Measurements from ENCODE around the gene FAT4. TPM values are rescaled to one million over a fixed set of nuclear protein-coding genes. Genes with fewer than 3 reads are reported as not detected.

The FAT4 gene
- total RNA-seq, 1 experiment from 2014 or later, result 4.5 TPM

- intact Hi-C loops (cut with micrococcal nuclease; ENCODE audit: unreplicated experiment), result no loop called here
- H3K4me2 ChIP-seq, result no peak overlapping the region
- DNase-seq, result no peak
- no peaks in the 10 kb centered on the region for H4K20me1 ChIP-seq (ENCODE audit: insufficient read depth)
- no peaks in the 10 kb centered on the region for H3K27me3 ChIP-seq (ENCODE audit: insufficient read depth, low read depth)
- no peaks in the 10 kb centered on the region for H3K4me1 ChIP-seq (replicated peaks; ENCODE audit: insufficient read depth)
- no TSS peak for BruUV-seq (replicated peaks)
- CTCF ChIA-PET, result no interaction called here
- H3F3A ChIP-seq (ENCODE audit: insufficient read depth, low read depth), result no peaks in the 10 kb centered on the region; the same call in 1 of the 2 replicates
- TF ChIP-seq EZH2 (IDR thresholded peaks at IDR 0.05; ENCODE audit: low read depth) (no peak), CTCF (conservative IDR thresholded peaks at IDR 0.05) (no peak)
- no peaks in the 10 kb centered on the region for H3K9me3 ChIP-seq (ENCODE audit: insufficient read depth, low read depth)
- H2AFZ ChIP-seq, result no peak overlapping the region; the same call in 1 of the 2 replicates
- H3K79me2 ChIP-seq (ENCODE audit: low read depth), result no peaks in the 10 kb centered on the region
- H3K36me3 ChIP-seq (ENCODE audit: low read depth), result no peaks in the 10 kb centered on the region
- no peak overlapping the region for H3K27ac ChIP-seq
- H3K9me2 ChIP-seq (ENCODE audit: insufficient read depth), result no peaks in the 10 kb centered on the region
- no peak overlapping the region for H3K4me3 ChIP-seq
- POLR2A ChIA-PET (ENCODE audit: unreplicated experiment), result no interaction called here
These were observed 29.4 kb downstream of the FAT4 start for GRCh38 chr4:125344198-125344597.

GRCh38 chr4:125346616-125347015 lies 31.9 kb downstream of the FAT4 start:
- no TSS peak for BruUV-seq (replicated peaks)
- no peak overlapping the region for H3K4me2 ChIP-seq
- DNase-seq, result no peak
- no peaks in the 10 kb centered on the region for H3K9me3 ChIP-seq (ENCODE audit: insufficient read depth, low read depth)
- H3K27ac ChIP-seq, result no peak overlapping the region
- intact Hi-C loops (cut with micrococcal nuclease; ENCODE audit: unreplicated experiment), result no loop called here
- H3K79me2 ChIP-seq (ENCODE audit: low read depth), result no peaks in the 10 kb centered on the region
- H3K27me3 ChIP-seq (ENCODE audit: insufficient read depth, low read depth), result no peaks in the 10 kb centered on the region
- H3K4me3 ChIP-seq, result no peak overlapping the region
- H4K20me1 ChIP-seq (ENCODE audit: insufficient read depth), result no peaks in the 10 kb centered on the region
- TF ChIP-seq CTCF (conservative IDR thresholded peaks at IDR 0.05), result no peak
- no peak for TF ChIP-seq EZH2 (IDR thresholded peaks at IDR 0.05; ENCODE audit: low read depth)
- ChIA-PET CTCF (interaction anchor here (0.6 kb wide), 1 partner anchor 307 kb away, joined by 3 read pairs; no protein-coding TSS in a partner anchor), POLR2A (ENCODE audit: unreplicated experiment) (no interaction called here)
- no peaks in the 10 kb centered on the region; the same call in 1 of the 2 replicates for H3F3A ChIP-seq (ENCODE audit: insufficient read depth, low read depth)
- H3K36me3 ChIP-seq (ENCODE audit: low read depth), result no peaks in the 10 kb centered on the region
- H3K9me2 ChIP-seq (ENCODE audit: insufficient read depth), result no peaks in the 10 kb centered on the region
- H3K4me1 ChIP-seq (replicated peaks; ENCODE audit: insufficient read depth), result no peaks in the 10 kb centered on the region
- no peak overlapping the region for H2AFZ ChIP-seq

- no TSS peak for BruUV-seq (replicated peaks)
These were observed 35.8 kb downstream of the FAT4 start for GRCh38 chr4:125350470-125351135.

More at GRCh38 chr4:125350470-125351135, 35.8 kb downstream of the FAT4 start:
- H3K4me3 ChIP-seq, result no peak overlapping the region
- ChIA-PET POLR2A (ENCODE audit: unreplicated experiment) (interaction anchor here (0.7 kb wide), 1 partner anchor 18 kb away, joined by 4 read pairs; no protein-coding TSS in a partner anchor), CTCF (no interaction called here)
- H3K27ac ChIP-seq, result no peak overlapping the region
- no peaks in the 10 kb centered on the region; the same call in 1 of the 2 replicates for H3F3A ChIP-seq (ENCODE audit: insufficient read depth, low read depth)
- no peaks in the 10 kb centered on the region for H3K9me3 ChIP-seq (ENCODE audit: insufficient read depth, low read depth)
- no peaks in the 10 kb centered on the region for H3K79me2 ChIP-seq (ENCODE audit: low read depth)
- H3K4me1 ChIP-seq (replicated peaks; ENCODE audit: insufficient read depth), result no peaks in the 10 kb centered on the region
- intact Hi-C loops (cut with micrococcal nuclease; ENCODE audit: unreplicated experiment), result no loop called here
- no peak for TF ChIP-seq EZH2 (IDR thresholded peaks at IDR 0.05; ENCODE audit: low read depth)
- TF ChIP-seq CTCF (conservative IDR thresholded peaks at IDR 0.05), result no peak
- no peak for DNase-seq
- no peaks in the 10 kb centered on the region for H3K27me3 ChIP-seq (ENCODE audit: insufficient read depth, low read depth)
- H4K20me1 ChIP-seq (ENCODE audit: insufficient read depth), result no peaks in the 10 kb centered on the region
- H3K9me2 ChIP-seq (ENCODE audit: insufficient read depth), result no peaks in the 10 kb centered on the region
- no peak overlapping the region; the same call in 1 of the 2 replicates for H2AFZ ChIP-seq
- no peak overlapping the region for H3K4me2 ChIP-seq
- no peaks in the 10 kb centered on the region for H3K36me3 ChIP-seq (ENCODE audit: low read depth)

Measured in PC-9 (cell line).